NK-92 (cell line): Measurements from ENCODE around the gene OAF.
"Not testable (repeated sequence)": the region's sequence is repeated elsewhere in the genome, so short reads cannot be mapped to it uniquely, and the experiment has no call there.

Experiments used
- DNase-seq: peaks from one replicate; lab custom pipeline; 2025; ENCODE audit not compliant: unreplicated experiment; lab: John Stamatoyannopoulos, UW

Gene OAF

DNA sequence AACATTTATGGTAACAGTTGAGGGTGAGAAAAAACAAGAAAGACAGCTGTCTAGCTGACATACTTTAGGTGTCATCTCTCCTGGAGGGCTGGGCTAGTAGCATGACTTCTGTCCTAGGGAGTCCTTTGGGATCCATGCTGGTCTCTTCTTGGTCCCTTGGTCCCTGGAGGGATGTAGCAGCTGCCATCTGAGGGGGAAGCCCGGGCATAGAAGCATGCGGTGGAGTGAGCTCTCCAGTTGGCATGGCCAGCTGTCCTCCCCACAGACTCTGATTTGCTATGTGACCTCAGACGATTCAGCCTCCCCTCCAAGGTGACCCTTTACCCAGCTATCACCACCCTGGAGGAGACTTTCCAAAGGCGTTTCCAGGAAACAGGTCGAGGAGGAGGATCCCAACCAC lies 57.9 kb downstream of the OAF start:
- no peak for DNase-seq

GRCh38 chr11:120270386-120270785 lies 59.6 kb downstream of the OAF start:
- no peak for DNase-seq

- DNase-seq, result no peak
Measured at GRCh38 chr11:120271672-120272071, 60.8 kb downstream of the OAF start.

GRCh38 chr11:120272303-120272702 lies 61.5 kb downstream of the OAF start:
- no peak for DNase-seq

DNA sequence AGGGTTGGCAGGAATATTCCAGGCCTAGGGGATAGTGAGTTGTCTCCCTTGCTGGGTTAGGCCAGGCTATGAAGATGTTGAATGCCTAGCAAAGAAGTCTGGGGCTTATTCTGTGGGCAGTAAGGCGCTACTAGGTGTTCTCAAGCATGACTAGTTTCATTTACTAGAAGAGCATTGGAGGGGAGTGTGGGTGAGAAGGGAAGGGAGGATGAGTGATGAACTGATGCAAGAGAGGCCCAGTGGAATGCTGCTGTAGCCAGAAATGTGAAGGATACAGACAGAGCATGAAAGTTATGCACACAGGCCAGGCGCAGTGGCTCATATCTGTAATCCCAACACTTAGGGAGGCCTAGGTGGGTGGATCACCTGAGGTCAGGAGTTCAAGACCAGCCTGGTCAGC lies 62.6 kb downstream of the OAF start:
- no peak for DNase-seq

- DNase-seq, result not testable (repeated sequence)
Measured at GRCh38 chr11:120273956-120274355, 63.1 kb downstream of the OAF start.

GRCh38 chr11:120279502-120279901 lies 68.7 kb downstream of the OAF start:
- DNase-seq, result no peak
